Spleen (tissue), 11 donors: ENCODE data around the gene DYNLL1. TPM values are rescaled to one million over a fixed set of nuclear protein-coding genes. Genes with fewer than 3 reads are reported as not detected.
A peak's percentile ranks its signal among the peaks of the same experiment; 100 is the strongest.

ENCODE experiments used
- DNase-seq: peaks from one replicate; pipeline ENCODE4 v3.0.0-alpha.2; 2020
- H3K27ac ChIP-seq, 8 donors: fragments of 200-600 bp; sonication (generic) in 7 of 8; 1 replicate in 4 of 8; 2 replicates in 4 of 8; pipeline versions ENCODE4 v1.5.0 to v1.8.0; 2016 to 2021; ENCODE audit warnings: inconsistent platforms in 4 of 8, mild to moderate bottlenecking in 4 of 8, moderate library complexity in 1 of 8
- H3K27me3 ChIP-seq, 7 donors: fragments of 200-600 bp; sonication (generic) in 6 of 7; replicated peaks in 1 of 7; 1 replicate in 4 of 7; 2 replicates in 3 of 7; pipeline versions ENCODE4 v1.5.0 to v1.8.0; 2016 to 2021; ENCODE audit warnings: inconsistent platforms in 3 of 7, mild to moderate bottlenecking in 1 of 7
- H3K36me3 ChIP-seq, 6 donors: fragments of 200-600 bp; sonication (generic) in 5 of 6; 1 replicate in 4 of 6; 2 replicates in 2 of 6; pipeline versions ENCODE4 v1.5.0 to v1.8.0; 2016 to 2021; ENCODE audit warnings: inconsistent platforms in 2 of 6
- H3K4me1 ChIP-seq, 6 donors: fragments of 200-600 bp; sonication (generic) in 5 of 6; 1 replicate in 3 of 6; 2 replicates in 3 of 6; pipeline versions ENCODE4 v1.5.0 to v1.8.0; 2016 to 2021; ENCODE audit warnings: inconsistent platforms in 3 of 6
- H3K4me3 ChIP-seq, 8 donors: fragments of 200-600 bp; sonication (generic) in 7 of 8; 1 replicate in 4 of 8; 2 replicates in 4 of 8; pipeline versions ENCODE4 v1.5.0 to v1.8.0; 2016 to 2021; ENCODE audit warnings: inconsistent platforms in 4 of 8, mild to moderate bottlenecking in 4 of 8, moderate library complexity in 2 of 8
- H3K9me3 ChIP-seq, 8 donors: fragments of 200-600 bp; sonication (generic) in 7 of 8; 1 replicate in 4 of 8; 2 replicates in 4 of 8; pipeline versions ENCODE4 v1.5.0 to v1.8.0; 2016 to 2021; ENCODE audit warnings: inconsistent platforms in 4 of 8
- CTCF ChIP-seq, 11 experiments: fragments of 200-600 bp in 7 of 11; fragments of 450-650 bp in 4 of 11; sonication (generic) in 4 of 11; IDR thresholded peaks in 8 of 11; conservative IDR thresholded peaks in 3 of 11; 1 replicate in 7 of 11; 2 replicates in 4 of 11; pipeline versions ENCODE4 v1.4.0 to v1.8.0; 2016 to 2021; ENCODE audit warnings: antibody characterized with exemption in 11 of 11, inconsistent platforms in 4 of 11, mild to moderate bottlenecking in 1 of 11
- POLR2A ChIP-seq, 3 donors: fragments of 450-650 bp; IDR thresholded peaks; one replicate each; pipeline ENCODE4 v1.5.1; 2017; ENCODE audit warnings: antibody characterized with exemption in 3 of 3, mild to moderate bottlenecking in 1 of 3
- POLR2AphosphoS5 ChIP-seq, 3 donors: sonication (generic); formaldehyde crosslinking; IDR thresholded peaks; one replicate each; pipeline ENCODE4 v1.5.1; 2017; ENCODE audit warnings: antibody characterized with exemption in 3 of 3
- WGBS, 5 donors: extraction: QIAGEN DNeasy Blood & Tissue Kit in 3 of 5; methylation state at CpG; one replicate each; pipeline versions ENCODE4 v1.1.5 to v1.1.7; 2013 to 2018; 5-methylcytosine and 5-hydroxymethylcytosine counted together
- intact Hi-C: fragments of 100-400 bp; cut with DNase I; formaldehyde crosslinking; loops from one replicate; pipeline ENCODE4 v1.15.0; 2023; ENCODE audit warnings: low total_unique reads
- polyA plus RNA-seq, 3 donors: library from polyadenylated mRNA; stranded (reverse); fragments of 200-250 nt; gene quantifications; one replicate each; pipeline ENCODE4 v1.2.1, GENCODE V29; 2013
- small RNA-seq, 4 donors: library from RNA; depleted of rRNA; stranded (forward); fragments of <200 nt; gene quantifications; one replicate each; pipeline ENCODE3, GENCODE V24; 2016
- total RNA-seq, 7 donors: library from RNA; depleted of rRNA in 3 of 7; stranded (reverse); fragments of >200 nt in 3 of 7; fragmentation: NEBNext Ultra II Directional in 4 of 7; extraction: Animal tissue kit (Norgen Biotek cat#: 25700) in 4 of 7; gene quantifications; one replicate each; pipeline versions ENCODE4 v1.1.0 to v1.2.1, GENCODE V29; 2016 to 2021
- donor health status: healthy with polysubstance abuse.
- donor health status: DM: no; HTN: no; CAD: no; lungs with moderate emphysema.
- donor health status: DM: no; HTN: no; CAD: no.
- donor health status: Bipolar disorder and iron deficiency.
- donor health status: healthy.
- donor health status: DM: no; HTN: no; CAD: no.
- donor health status: DM: yes; HTN: yes; CAD: no.

DYNLL1 gene
- total and polyA plus RNA-seq, 10 donors, result 84.1 to 338 (median 158) TPM

GRCh38 chr12:120540445-120540844 is 44.5 kb downstream of the DYNLL1 start:
- H3K36me3 ChIP-seq, result peaks cover 0 to 73% (median 0%) of the 10 kb centered on the region in 6 donors
- H3K4me3 ChIP-seq, result peak overlapping the region in 1 of 8 donors; percentile 97
- no peak for DNase-seq
- intact Hi-C loops, result no loop called here
- H3K4me1 ChIP-seq, result peaks cover 60 to 100% (median 96%) of the 10 kb centered on the region in 6 donors
- H3K27me3 ChIP-seq, result no peaks in the 10 kb centered on the region
- TF ChIP-seq POLR2AphosphoS5 (IDR thresholded peaks at IDR 0.05) (no peak), CTCF (IDR thresholded peaks at IDR 0.05 in 8 of 11, conservative IDR thresholded peaks at IDR 0.05 in 3 of 11) (no peak), POLR2A (IDR thresholded peaks at IDR 0.05) (no peak)
- WGBS, 5 donors, result 12 to 36% (median 19%) methylated on average over 3 of the region's 3 CpGs
- peak overlapping the region in 7 of 8 donors; percentile 84 to 99 (median 96) for H3K27ac ChIP-seq
- no peaks in the 10 kb centered on the region for H3K9me3 ChIP-seq

- Histone ChIP-seq H3K36me3 (peaks cover 0 to 86% (median 12%) of the 10 kb centered on the region in 6 donors), H3K4me3 (no peak overlapping the region), H3K27me3 (no peaks in the 10 kb centered on the region), H3K4me1 (peaks cover 43 to 100% (median 93%) of the 10 kb centered on the region in 6 donors), H3K27ac (peak overlapping the region in 4 of 8 donors; percentile 96 to 99 (median 98)), H3K9me3 (no peaks in the 10 kb centered on the region)
- intact Hi-C loops, result no loop called here
- 95 to 97% (median 96%) methylated on average over 5 of the region's 5 CpGs for WGBS, 5 donors
- no peak for TF ChIP-seq POLR2A (IDR thresholded peaks at IDR 0.05)
- TF ChIP-seq POLR2AphosphoS5 (IDR thresholded peaks at IDR 0.05), result no peak
- no peak for TF ChIP-seq CTCF (IDR thresholded peaks at IDR 0.05 in 8 of 11, conservative IDR thresholded peaks at IDR 0.05 in 3 of 11)
- DNase-seq, result no peak
These were observed 46.3 kb downstream of the DYNLL1 start for GRCh38 chr12:120542166-120542565.

GRCh38 chr12:120544691-120545090 is 48.8 kb downstream of the DYNLL1 start:
- Histone ChIP-seq H3K27ac (peak overlapping the region in 1 of 8 donors; percentile 7), H3K36me3 (peaks cover 0 to 95% (median 37%) of the 10 kb centered on the region in 6 donors), H3K4me3 (no peak overlapping the region), H3K27me3 (no peaks in the 10 kb centered on the region), H3K4me1 (peaks cover 21 to 100% (median 84%) of the 10 kb centered on the region in 6 donors), H3K9me3 (no peaks in the 10 kb centered on the region)
- WGBS, 5 donors, result 83 to 87% (median 86%) methylated on average over 3 of the region's 3 CpGs
- TF ChIP-seq CTCF (IDR thresholded peaks at IDR 0.05 in 8 of 11, conservative IDR thresholded peaks at IDR 0.05 in 3 of 11), result no peak
- TF ChIP-seq POLR2A (IDR thresholded peaks at IDR 0.05), result no peak
- TF ChIP-seq POLR2AphosphoS5 (IDR thresholded peaks at IDR 0.05), result no peak
- DNase-seq, result no peak
- intact Hi-C loops, result no loop called here

- Histone ChIP-seq H3K4me3 (no peak overlapping the region), H3K36me3 (peaks cover 0 to 99% (median 40%) of the 10 kb centered on the region in 6 donors), H3K27me3 (no peaks in the 10 kb centered on the region), H3K4me1 (peaks cover 11 to 100% (median 83%) of the 10 kb centered on the region in 6 donors), H3K27ac (peak overlapping the region in 4 of 8 donors; percentile 27 to 39 (median 37)), H3K9me3 (no peaks in the 10 kb centered on the region)
- intact Hi-C loops, result no loop called here
- TF ChIP-seq POLR2A (IDR thresholded peaks at IDR 0.05) (no peak), CTCF (IDR thresholded peaks at IDR 0.05 in 8 of 11, conservative IDR thresholded peaks at IDR 0.05 in 3 of 11) (no peak), POLR2AphosphoS5 (IDR thresholded peaks at IDR 0.05) (no peak)
- WGBS, 5 donors, result 66 to 88% (median 78%) methylated on average over 3 of the region's 3 CpGs
- no peak for DNase-seq
These were observed 50.1 kb downstream of the DYNLL1 start for GRCh38 chr12:120546050-120546386.

Small RNA genes within 50 kb of the gene (small RNA-seq; reads per million reads assigned to genes)
- 0 reads per million in 4 donors for gene RF00019

Other genes with a start within 250 kb of the DYNLL1 start
- gene PXN, start 230.4 kb upstream of the DYNLL1 start, total RNA-seq, result 100 to 1,000 TPM in 5 of 7 donors, 10 to 100 TPM in 2; 91.8 to 161 (median 149) TPM
- 10 to 100 TPM; 22.3 to 49.8 (median 35.6) TPM for gene PXN, start 230.4 kb upstream of the DYNLL1 start, polyA plus RNA-seq
- over 10,000 TPM in 4 of 7 donors, under 1 TPM in 3; under 0.01 to 20,748 (median 15,186) TPM for gene RNU4-2, start 204.2 kb upstream of the DYNLL1 start, total RNA-seq
- gene RNU4-2, start 204.2 kb upstream of the DYNLL1 start, polyA plus RNA-seq, result not detected
- 1,000 to 10,000 TPM in 4 of 7 donors, under 1 TPM in 2, not detected in 1; under 0.01 to 7,358 (median 2,736) TPM for gene RNU4-1, start 202.9 kb upstream of the DYNLL1 start, total RNA-seq
- gene RNU4-1, start 202.9 kb upstream of the DYNLL1 start, polyA plus RNA-seq, result not detected
- gene SIRT4, start 193.8 kb upstream of the DYNLL1 start, total RNA-seq, result 1 to 10 TPM in 6 of 7 donors, under 1 TPM in 1; 0.66 to 2.6 (median 1.7) TPM
- 1 to 10 TPM; 1.2 to 1.4 (median 1.3) TPM for gene SIRT4, start 193.8 kb upstream of the DYNLL1 start, polyA plus RNA-seq
- 1 to 10 TPM in 3 of 7 donors, not detected in 4; 1.1 to 1.9 (median 1.4) TPM for gene PLA2G1B, start 168.3 kb upstream of the DYNLL1 start, total RNA-seq
- gene PLA2G1B, start 168.3 kb upstream of the DYNLL1 start, polyA plus RNA-seq, result under 1 TPM; 0.29 to 0.83 (median 0.56) TPM
- gene MSI1, start 126.9 kb upstream of the DYNLL1 start, total RNA-seq, result under 1 TPM in 1 of 7 donors, not detected in 6; 0.35 TPM
- under 1 TPM in 2 of 3 donors, not detected in 1; 0.02 to 0.03 TPM for gene MSI1, start 126.9 kb upstream of the DYNLL1 start, polyA plus RNA-seq
- gene COX6A1, start 58.0 kb upstream of the DYNLL1 start, total RNA-seq, result 100 to 1,000 TPM; 182 to 427 (median 190) TPM
- gene COX6A1, start 58.0 kb upstream of the DYNLL1 start, polyA plus RNA-seq, result 100 to 1,000 TPM; 382 to 551 (median 480) TPM
- gene TRIAP1, start 49.7 kb upstream of the DYNLL1 start, total RNA-seq, result 10 to 100 TPM; 10.2 to 15.9 (median 12.9) TPM
- gene TRIAP1, start 49.7 kb upstream of the DYNLL1 start, polyA plus RNA-seq, result 10 to 100 TPM; 31.0 to 35.9 (median 34.1) TPM
- gene GATC, start 49.7 kb upstream of the DYNLL1 start, total RNA-seq, result 10 to 100 TPM; 16.1 to 26.0 (median 23.3) TPM
- 10 to 100 TPM in 1 of 3 donors, 1 to 10 TPM in 2; 7.0 to 12.4 (median 8.9) TPM for gene GATC, start 49.7 kb upstream of the DYNLL1 start, polyA plus RNA-seq
- 100 to 1,000 TPM; 107 to 166 (median 142) TPM for gene SRSF9, start 26.4 kb upstream of the DYNLL1 start, total RNA-seq
- gene SRSF9, start 26.4 kb upstream of the DYNLL1 start, polyA plus RNA-seq, result 100 to 1,000 TPM; 119 to 160 (median 143) TPM
- 10 to 100 TPM; 18.6 to 24.0 (median 20.2) TPM for gene COQ5, start 33.0 kb downstream of the DYNLL1 start, total RNA-seq
- 10 to 100 TPM; 29.2 to 34.6 (median 32.5) TPM for gene COQ5, start 33.0 kb downstream of the DYNLL1 start, polyA plus RNA-seq
- 100 to 1,000 TPM; 172 to 428 (median 248) TPM for gene RNF10, start 38.2 kb downstream of the DYNLL1 start, total RNA-seq
- 100 to 1,000 TPM; 101 to 134 (median 125) TPM for gene RNF10, start 38.2 kb downstream of the DYNLL1 start, polyA plus RNA-seq
- 10 to 100 TPM; 28.1 to 54.0 (median 40.1) TPM for gene POP5, start 85.3 kb downstream of the DYNLL1 start, total RNA-seq
- gene POP5, start 85.3 kb downstream of the DYNLL1 start, polyA plus RNA-seq, result 10 to 100 TPM; 77.6 to 84.1 (median 78.5) TPM
- 1 to 10 TPM in 1 of 7 donors, under 1 TPM in 5, not detected in 1; 0.27 to 1.2 (median 0.60) TPM for gene CABP1, start 144.5 kb downstream of the DYNLL1 start, total RNA-seq
- 1 to 10 TPM in 1 of 3 donors, under 1 TPM in 2; 0.49 to 2.8 (median 0.57) TPM for gene CABP1, start 144.5 kb downstream of the DYNLL1 start, polyA plus RNA-seq
- 100 to 1,000 TPM in 1 of 7 donors, 10 to 100 TPM in 6; 60.1 to 117 (median 78.5) TPM for gene MLEC, start 191.0 kb downstream of the DYNLL1 start, total RNA-seq
- gene MLEC, start 191.0 kb downstream of the DYNLL1 start, polyA plus RNA-seq, result 10 to 100 TPM in 2 of 3 donors, 1 to 10 TPM in 1; 7.7 to 22.6 (median 10.9) TPM
- gene UNC119B, start 214.3 kb downstream of the DYNLL1 start, total RNA-seq, result 10 to 100 TPM; 13.0 to 32.2 (median 29.8) TPM
- gene UNC119B, start 214.3 kb downstream of the DYNLL1 start, polyA plus RNA-seq, result 10 to 100 TPM in 1 of 3 donors, 1 to 10 TPM in 2; 5.5 to 17.3 (median 8.1) TPM
- gene ACADS, start 229.7 kb downstream of the DYNLL1 start, total RNA-seq, result 10 to 100 TPM; 21.4 to 55.1 (median 35.1) TPM
- gene ACADS, start 229.7 kb downstream of the DYNLL1 start, polyA plus RNA-seq, result 10 to 100 TPM; 21.2 to 66.4 (median 40.1) TPM